Measurements from ENCODE around the gene PINK1. TPM values are rescaled to one million over a fixed set of nuclear protein-coding genes. Genes with fewer than 3 reads are reported as not detected.

PINK1 gene
- total RNA-seq, 4 donors from 2014 or later, result 55.6 to 67.4 (median 62.8) TPM

- no peaks in the 10 kb centered on the region for H3K9me3 ChIP-seq
- TF ChIP-seq POLR2A (IDR thresholded peaks at IDR 0.05) (no peak), CTCF (IDR thresholded peaks at IDR 0.05) (no peak)
- H3K36me3 ChIP-seq, result no peaks in the 10 kb centered on the region
- intact Hi-C loops (cut with DNase I; ENCODE audit: low total_unique reads), result no loop called here
- H3K27me3 ChIP-seq, result no peaks in the 10 kb centered on the region
- H3K4me3 ChIP-seq, result no peak overlapping the region
- no peaks in the 10 kb centered on the region for H3K4me1 ChIP-seq
- no peak for DNase-seq
- no peak overlapping the region for H3K27ac ChIP-seq
These were observed 47.0 kb downstream of the PINK1 start for GRCh38 chr1:20680269-20680668.

GRCh38 chr1:20681999-20682398 is 48.7 kb downstream of the PINK1 start:
- no peak for TF ChIP-seq POLR2A (IDR thresholded peaks at IDR 0.05)
- TF ChIP-seq CTCF (IDR thresholded peaks at IDR 0.05), result no peak
- no peaks in the 10 kb centered on the region for H3K27me3 ChIP-seq
- H3K36me3 ChIP-seq, result no peaks in the 10 kb centered on the region
- DNase-seq, result no peak
- intact Hi-C loops (cut with DNase I; ENCODE audit: low total_unique reads), result no loop called here
- H3K4me3 ChIP-seq, result no peak overlapping the region
- H3K9me3 ChIP-seq, result no peaks in the 10 kb centered on the region
- no peak overlapping the region for H3K27ac ChIP-seq
- H3K4me1 ChIP-seq, result no peaks in the 10 kb centered on the region

DNA sequence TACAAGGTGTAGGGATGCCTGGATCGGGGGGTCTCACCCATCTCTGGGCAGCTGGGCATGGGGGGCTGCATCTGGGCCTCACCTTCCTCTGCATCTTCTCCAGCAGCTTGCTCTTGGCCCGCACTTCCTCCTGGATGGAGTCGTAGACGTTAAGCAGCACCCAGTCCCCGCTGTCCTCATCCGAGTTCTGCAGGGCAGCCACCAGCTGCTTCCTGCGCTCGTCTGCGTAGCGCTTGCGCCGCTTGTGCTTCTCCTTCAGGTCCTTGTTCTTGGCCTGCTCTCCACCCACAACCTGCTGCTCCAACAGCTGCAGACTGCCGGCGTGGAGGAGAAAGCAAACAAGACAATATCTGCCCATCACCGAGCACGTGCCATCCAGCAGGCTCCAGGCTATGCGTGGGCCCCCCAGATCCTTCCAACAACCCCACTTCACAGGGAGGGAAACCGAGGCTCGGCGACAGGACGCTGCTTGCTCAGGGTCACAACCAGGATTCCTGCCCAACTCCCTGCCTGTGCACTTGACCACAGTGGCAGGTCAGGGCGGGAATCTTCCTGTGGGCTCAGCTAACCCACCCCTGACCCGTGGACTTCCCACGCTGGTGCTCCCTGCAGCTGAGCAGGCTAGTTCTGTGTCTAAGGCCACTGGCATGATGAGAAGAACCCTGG is 49.4 kb downstream of the PINK1 start:
- DNase-seq, result no peak
- H3K27ac ChIP-seq, result no peak overlapping the region
- no peaks in the 10 kb centered on the region for H3K36me3 ChIP-seq
- no peak for TF ChIP-seq POLR2A (IDR thresholded peaks at IDR 0.05)
- TF ChIP-seq CTCF (IDR thresholded peaks at IDR 0.05), result no peak
- intact Hi-C loops (cut with DNase I; ENCODE audit: low total_unique reads), result no loop called here
- H3K4me1 ChIP-seq, result no peaks in the 10 kb centered on the region
- no peaks in the 10 kb centered on the region for H3K27me3 ChIP-seq
- H3K9me3 ChIP-seq, result no peaks in the 10 kb centered on the region
- no peak overlapping the region for H3K4me3 ChIP-seq

- DNase-seq, result no peak
- H3K27me3 ChIP-seq, result no peaks in the 10 kb centered on the region
- no peak overlapping the region for H3K4me3 ChIP-seq
- no peaks in the 10 kb centered on the region for H3K36me3 ChIP-seq
- TF ChIP-seq POLR2A (IDR thresholded peaks at IDR 0.05) (no peak), CTCF (IDR thresholded peaks at IDR 0.05) (no peak)
- intact Hi-C loops (cut with DNase I; ENCODE audit: low total_unique reads), result no loop called here
- H3K27ac ChIP-seq, result no peak overlapping the region
- H3K4me1 ChIP-seq, result no peaks in the 10 kb centered on the region
- H3K9me3 ChIP-seq, result no peaks in the 10 kb centered on the region
These were observed 50.4 kb downstream of the PINK1 start for GRCh38 chr1:20683614-20684013.

- intact Hi-C loops (cut with DNase I; ENCODE audit: low total_unique reads), result no loop called here
- no peak overlapping the region for H3K4me3 ChIP-seq
These were observed 50.9 kb downstream of the PINK1 start for GRCh38 chr1:20684050-20684620.

More at GRCh38 chr1:20684050-20684620, 50.9 kb downstream of the PINK1 start:
- Histone ChIP-seq H3K27me3 (no peaks in the 10 kb centered on the region), H3K9me3 (no peaks in the 10 kb centered on the region), H3K36me3 (no peaks in the 10 kb centered on the region), H3K4me1 (no peaks in the 10 kb centered on the region), H3K27ac (peak overlapping the region; percentile 67 to 74)
- TF ChIP-seq CTCF (IDR thresholded peaks at IDR 0.05) (no peak), POLR2A (IDR thresholded peaks at IDR 0.05) (no peak)
- no peak for DNase-seq
